Prostate gland (tissue), 2 donors: Measurements from ENCODE around the gene SGMS2.

Experiments used
- CTCF ChIP-seq, 4 experiments: fragments of 200-600 bp in 2 of 4; fragments of 450-650 bp in 2 of 4; sonication (generic) in 2 of 4; IDR thresholded peaks; 1 replicate in 3 of 4; 2 replicates in 1 of 4; pipeline ENCODE4 v1.5.1; 2016 to 2019; ENCODE audit warnings: antibody characterized with exemption in 4 of 4, mild to moderate bottlenecking in 2 of 4, moderate library complexity in 2 of 4
- POLR2A ChIP-seq: fragments of 450-650 bp; IDR thresholded peaks from one replicate; pipeline ENCODE4 v1.6.1; 2016; ENCODE audit warnings: antibody characterized with exemption, mild to moderate bottlenecking

DNA sequence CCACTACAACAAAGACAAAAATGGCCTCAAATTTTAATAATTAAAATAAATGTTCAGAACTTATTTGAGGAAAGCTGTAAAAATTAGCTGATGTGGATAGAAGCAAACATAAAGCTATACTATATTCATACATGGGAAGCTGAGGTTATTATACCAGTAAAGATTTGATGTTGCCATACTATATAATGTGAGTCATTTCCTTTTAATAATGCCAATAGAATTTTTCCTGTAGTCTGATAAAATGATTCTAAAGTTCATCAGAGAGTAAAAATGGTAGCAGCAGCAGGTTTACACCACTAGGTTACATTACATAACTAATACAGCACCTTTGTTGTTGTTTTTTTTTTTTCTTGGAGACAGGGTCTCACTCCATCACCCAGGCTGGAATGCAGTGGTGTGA lies 61.1 kb downstream of the SGMS2 start:
- TF ChIP-seq CTCF (IDR thresholded peaks at IDR 0.05) (no peak), POLR2A (no peak)
